ENCODE results near the gene LOXL3. TPM values are rescaled to one million over a fixed set of nuclear protein-coding genes. Genes with fewer than 3 reads are reported as not detected.

Gene LOXL3
- total RNA-seq, 6 donors from 2014 or later, result 3.6 to 28.3 (median 10.3) TPM

DNA sequence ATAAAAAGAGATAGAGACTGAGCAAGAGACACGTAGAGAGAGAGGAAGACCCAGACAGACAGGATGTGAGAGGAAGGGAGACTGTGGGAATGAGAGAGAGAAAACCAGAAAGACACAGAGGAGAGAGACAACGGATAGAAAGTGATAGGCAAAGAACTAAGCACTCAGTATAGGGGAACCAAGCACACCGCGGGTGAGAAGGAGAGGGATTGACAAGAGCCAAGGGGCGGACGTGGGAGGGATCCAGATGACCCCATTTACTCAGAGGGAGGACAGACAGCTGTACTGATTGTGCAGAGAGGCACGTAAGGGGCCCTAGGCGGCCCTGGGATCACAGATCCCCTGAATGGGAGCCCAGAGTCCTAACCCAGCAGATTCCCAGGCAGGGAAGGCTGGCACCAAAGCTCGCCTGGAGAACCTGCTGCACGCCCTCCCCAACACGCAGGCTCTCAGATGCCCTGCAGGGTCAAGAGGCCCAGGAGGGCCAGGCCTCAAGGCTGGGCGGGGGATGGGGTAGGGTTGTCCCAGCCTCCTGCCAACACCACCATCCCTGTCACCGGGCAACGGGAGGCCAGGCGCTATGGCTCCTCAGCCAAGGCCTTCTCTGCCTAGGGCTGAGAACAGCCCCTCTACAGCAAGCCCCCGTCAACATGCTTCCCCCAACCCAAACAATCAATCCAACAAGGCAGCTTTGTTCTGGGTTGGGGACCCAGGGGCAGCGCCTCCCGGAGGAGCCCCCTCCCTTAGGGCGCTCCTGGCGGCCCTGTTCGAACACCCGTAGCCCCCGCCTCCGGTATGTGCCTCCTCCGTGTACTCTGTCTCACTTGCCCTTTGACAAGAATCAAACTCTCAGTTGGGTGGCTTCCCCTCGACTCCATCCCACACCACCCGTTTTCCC lies 579 bp downstream of the LOXL3 start:
- Histone ChIP-seq H3K36me3 (peaks cover 0 to 9% (median 7%) of the 10 kb centered on the region in 4 donors), H3K4me3 (peak overlapping the region in 3 of 4 donors; percentile 70 to 97 (median 73)), H3K27ac (peak overlapping the region in 2 of 4 donors; percentile 88 to 89), H3K9me3 (no peaks in the 10 kb centered on the region), H3K27me3 (no peaks in the 10 kb centered on the region), H3K4me1 (peaks cover 21 to 47% (median 24%) of the 10 kb centered on the region in 4 donors)
- ATAC-seq (ENCODE audit: low FRiP score in 2 of 2) (no peak), DNase-seq (peak in 1 of 2 donors; percentile 58)
- TF ChIP-seq EP300 (IDR thresholded peaks at IDR 0.05) (no peak), POLR2AphosphoS5 (IDR thresholded peaks at IDR 0.05) (no peak), POLR2A (IDR thresholded peaks at IDR 0.05) (no peak)
- TF ChIP-seq, protein P1, sequence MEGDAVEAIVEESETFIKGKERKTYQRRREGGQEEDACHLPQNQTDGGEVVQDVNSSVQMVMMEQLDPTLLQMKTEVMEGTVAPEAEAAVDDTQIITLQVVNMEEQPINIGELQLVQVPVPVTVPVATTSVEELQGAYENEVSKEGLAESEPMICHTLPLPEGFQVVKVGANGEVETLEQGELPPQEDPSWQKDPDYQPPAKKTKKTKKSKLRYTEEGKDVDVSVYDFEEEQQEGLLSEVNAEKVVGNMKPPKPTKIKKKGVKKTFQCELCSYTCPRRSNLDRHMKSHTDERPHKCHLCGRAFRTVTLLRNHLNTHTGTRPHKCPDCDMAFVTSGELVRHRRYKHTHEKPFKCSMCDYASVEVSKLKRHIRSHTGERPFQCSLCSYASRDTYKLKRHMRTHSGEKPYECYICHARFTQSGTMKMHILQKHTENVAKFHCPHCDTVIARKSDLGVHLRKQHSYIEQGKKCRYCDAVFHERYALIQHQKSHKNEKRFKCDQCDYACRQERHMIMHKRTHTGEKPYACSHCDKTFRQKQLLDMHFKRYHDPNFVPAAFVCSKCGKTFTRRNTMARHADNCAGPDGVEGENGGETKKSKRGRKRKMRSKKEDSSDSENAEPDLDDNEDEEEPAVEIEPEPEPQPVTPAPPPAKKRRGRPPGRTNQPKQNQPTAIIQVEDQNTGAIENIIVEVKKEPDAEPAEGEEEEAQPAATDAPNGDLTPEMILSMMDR (IDR thresholded peaks at IDR 0.05), result no peak
- 57 to 58% methylated on average over 19 to 26 of the region's 27 CpGs for WGBS, 2 donors

DNA sequence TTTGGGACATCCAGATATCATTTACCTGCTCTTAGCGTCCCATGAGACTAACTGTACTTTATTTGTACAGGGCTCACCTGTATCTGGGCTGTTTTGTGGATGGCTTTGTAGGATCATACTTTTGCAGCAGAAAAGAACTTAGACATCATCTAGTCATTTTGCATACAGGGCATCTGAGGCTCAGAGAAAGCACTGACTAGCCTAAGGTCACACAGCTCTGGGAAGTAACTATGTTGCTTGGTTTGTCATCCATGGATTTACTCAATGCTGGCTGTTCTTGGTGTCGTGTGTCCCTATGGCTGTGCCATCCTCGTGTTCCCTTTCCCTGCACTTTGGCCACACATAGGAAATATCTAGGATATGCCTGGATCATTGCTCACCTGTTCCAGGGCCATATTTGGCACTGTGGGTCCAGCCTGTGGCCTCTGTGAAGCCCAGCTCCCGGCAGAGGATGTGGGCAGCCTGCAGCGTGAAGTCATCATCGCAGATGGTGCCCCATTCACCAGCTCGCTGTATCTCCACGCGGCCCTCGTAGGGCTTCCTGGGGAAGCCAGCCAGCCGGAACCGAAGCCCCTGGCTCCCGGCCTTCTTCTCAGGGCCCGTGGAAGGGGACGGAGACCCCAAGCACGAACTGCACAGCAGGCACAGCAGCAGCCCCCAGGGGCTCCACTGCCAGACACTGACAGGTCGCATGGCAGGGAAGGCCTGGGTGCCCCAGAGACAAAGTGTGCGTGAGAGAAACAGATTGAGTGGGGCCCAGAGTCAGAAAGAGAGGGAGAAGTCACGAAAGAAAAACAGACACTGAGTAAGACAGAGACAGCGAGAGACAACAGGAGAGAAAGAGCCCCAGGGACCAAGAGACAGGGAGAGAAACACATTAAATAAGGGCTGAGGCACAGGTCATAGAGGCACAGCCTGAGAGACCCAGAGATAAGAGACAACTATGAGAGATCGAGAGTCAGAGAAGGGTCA lies 1.5 kb downstream of the LOXL3 start:
- H3K9me3 ChIP-seq, result no peaks in the 10 kb centered on the region
- TF ChIP-seq EP300 (IDR thresholded peaks at IDR 0.05), result no peak
- TF ChIP-seq, protein P1 (IDR thresholded peaks at IDR 0.05), result no peak
- TF ChIP-seq POLR2AphosphoS5 (IDR thresholded peaks at IDR 0.05), result no peak
- no peak for TF ChIP-seq POLR2A (IDR thresholded peaks at IDR 0.05)
- peaks cover 0 to 9% (median 7%) of the 10 kb centered on the region in 4 donors for H3K36me3 ChIP-seq
- H3K4me3 ChIP-seq, result no peak overlapping the region
- no peak overlapping the region for H3K27ac ChIP-seq
- DNase-seq (peak in 1 of 2 donors; percentile 42), ATAC-seq (ENCODE audit: low FRiP score in 2 of 2) (no peak)
- H3K4me1 ChIP-seq, result peaks cover 21 to 47% (median 24%) of the 10 kb centered on the region in 4 donors
- H3K27me3 ChIP-seq, result no peaks in the 10 kb centered on the region
- WGBS, 2 donors, result 77 to 82% methylated on average over 12 to 16 of the region's 21 CpGs

DNA sequence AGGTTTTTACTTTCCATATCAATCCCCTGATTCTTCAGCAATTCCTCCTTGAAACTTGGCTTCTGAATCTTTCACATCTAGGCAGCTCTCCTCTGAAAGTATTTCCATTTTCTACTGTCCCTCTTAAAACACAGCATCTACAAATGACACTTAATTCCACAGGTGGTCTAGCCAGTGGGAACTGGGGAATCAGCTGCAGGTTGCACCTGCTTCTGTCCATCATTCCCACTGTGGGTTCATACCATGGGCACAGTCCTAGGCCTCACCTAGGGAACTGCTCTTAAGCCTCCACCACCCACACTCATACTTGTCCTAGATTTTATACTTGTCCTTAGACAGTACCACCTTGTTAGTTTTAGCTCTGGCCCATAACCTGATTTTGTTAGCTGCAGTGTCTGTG lies 2.2 kb downstream of the LOXL3 start:
- Histone ChIP-seq H3K27me3 (no peaks in the 10 kb centered on the region), H3K36me3 (peaks cover 0 to 3% (median 1%) of the 10 kb centered on the region in 4 donors), H3K9me3 (no peaks in the 10 kb centered on the region), H3K4me1 (peaks cover 21 to 45% (median 24%) of the 10 kb centered on the region in 4 donors), H3K27ac (no peak overlapping the region), H3K4me3 (no peak overlapping the region)
- no peak for TF ChIP-seq POLR2AphosphoS5 (IDR thresholded peaks at IDR 0.05)
- no peak for TF ChIP-seq EP300 (IDR thresholded peaks at IDR 0.05)
- TF ChIP-seq, protein P1 (IDR thresholded peaks at IDR 0.05), result no peak
- no peak for TF ChIP-seq POLR2A (IDR thresholded peaks at IDR 0.05)
- DNase-seq (no peak), ATAC-seq (ENCODE audit: low FRiP score in 2 of 2) (no peak)

DNA sequence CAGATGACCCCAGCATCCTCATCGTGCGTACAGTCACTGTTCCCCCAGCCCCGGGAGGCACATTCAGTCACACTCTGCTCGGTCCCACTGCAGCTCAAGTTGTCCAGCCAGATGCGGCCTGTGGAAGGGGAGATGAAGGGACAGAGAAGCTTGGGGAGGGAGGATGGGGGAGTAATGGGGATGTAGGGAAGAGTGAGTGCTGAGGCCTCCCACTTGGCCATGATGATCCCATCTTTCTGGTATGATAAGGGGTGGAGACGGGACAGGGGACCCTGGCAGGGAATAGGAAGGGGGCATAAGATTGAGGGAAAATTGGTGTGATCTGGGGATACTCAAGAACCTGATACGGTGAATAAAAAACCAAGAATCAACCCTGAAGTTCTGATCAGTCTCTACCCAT lies 3.5 kb downstream of the LOXL3 start:
- Histone ChIP-seq H3K4me1 (peaks cover 16 to 32% (median 17%) of the 10 kb centered on the region in 4 donors), H3K27me3 (no peaks in the 10 kb centered on the region), H3K9me3 (no peaks in the 10 kb centered on the region), H3K4me3 (no peak overlapping the region), H3K36me3 (no peaks in the 10 kb centered on the region), H3K27ac (no peak overlapping the region)
- DNase-seq, result no peak
- no peak for ATAC-seq (ENCODE audit: low FRiP score in 2 of 2)
- TF ChIP-seq, protein P1 (IDR thresholded peaks at IDR 0.05), result no peak
- TF ChIP-seq POLR2AphosphoS5 (IDR thresholded peaks at IDR 0.05) (no peak), EP300 (IDR thresholded peaks at IDR 0.05) (no peak), POLR2A (IDR thresholded peaks at IDR 0.05) (no peak)
- WGBS, 2 donors, result 89 to 94% methylated on average over 7 of the region's 7 CpGs

Data from upper lobe of left lung (tissue), 6 donors.